Stimulated activated CD8-positive, alpha-beta memory T cell treated with anti-CD3 and anti-CD28 coated beads, Interleukin-7, amount 100 ng/mL, for 24 hours (primary cell): ENCODE data around the gene SHISAL2A.

Experiments used
- DNase-seq: peaks from one replicate; pipeline ENCODE4 v3.0.0-alpha.2; 2020; ENCODE audit warnings: low read depth

The SHISAL2A gene

DNA sequence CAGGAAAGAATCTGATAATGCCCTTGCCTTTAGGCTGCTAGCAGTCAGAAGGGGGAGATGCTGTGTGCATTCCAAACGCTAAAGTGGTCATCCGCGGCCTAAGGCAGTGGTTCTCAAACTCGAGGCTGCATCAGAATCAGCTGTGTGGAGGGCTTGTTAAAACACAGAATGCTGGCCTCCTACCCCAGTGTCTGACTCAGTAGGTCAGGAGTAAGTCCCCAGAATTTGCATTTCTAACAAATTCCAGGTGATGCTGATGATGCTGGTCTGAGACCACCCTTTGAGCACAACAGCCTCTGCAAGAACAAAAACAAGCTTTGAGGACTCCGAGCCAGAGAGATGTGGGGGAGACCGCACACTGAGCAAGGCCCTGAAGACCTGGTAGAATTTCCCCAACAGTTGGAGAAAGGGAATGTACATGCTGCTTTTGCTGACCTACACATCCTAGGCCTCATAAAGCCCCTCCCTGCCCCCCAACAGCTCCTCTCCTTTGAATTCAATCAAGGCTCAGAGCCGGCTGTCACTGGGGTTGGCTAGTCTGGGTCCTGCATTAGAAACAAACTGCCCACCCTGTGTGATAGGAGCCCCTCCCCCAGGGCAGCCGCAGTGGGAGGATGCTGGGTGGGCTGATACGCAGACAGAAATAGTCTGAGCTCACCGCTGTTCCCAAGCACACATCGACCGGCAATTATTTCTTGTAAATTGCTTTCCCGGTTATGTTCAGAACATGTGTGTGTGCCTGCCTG lies 27.1 kb downstream of the SHISAL2A start:
- no peak for DNase-seq

DNA sequence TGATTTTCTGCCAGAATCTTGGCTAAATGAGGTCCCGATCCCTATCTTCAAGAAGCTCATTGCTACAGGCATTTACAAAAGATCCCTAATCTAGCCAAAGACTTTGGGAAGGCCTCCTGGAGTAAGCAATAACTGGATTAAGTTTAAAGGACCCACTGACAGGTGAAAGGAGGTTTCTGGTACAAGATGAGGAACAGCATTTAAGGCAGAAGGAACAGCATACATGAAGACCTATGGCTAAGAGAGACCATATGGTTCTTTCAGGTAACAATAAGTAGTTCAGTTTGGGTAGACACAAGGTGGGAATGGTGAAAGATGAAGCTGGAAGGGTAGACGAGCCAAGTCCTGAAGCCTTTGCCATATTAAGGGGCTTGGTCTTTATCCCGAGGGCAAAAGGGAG lies 27.8 kb downstream of the SHISAL2A start:
- DNase-seq: no peak

DNA sequence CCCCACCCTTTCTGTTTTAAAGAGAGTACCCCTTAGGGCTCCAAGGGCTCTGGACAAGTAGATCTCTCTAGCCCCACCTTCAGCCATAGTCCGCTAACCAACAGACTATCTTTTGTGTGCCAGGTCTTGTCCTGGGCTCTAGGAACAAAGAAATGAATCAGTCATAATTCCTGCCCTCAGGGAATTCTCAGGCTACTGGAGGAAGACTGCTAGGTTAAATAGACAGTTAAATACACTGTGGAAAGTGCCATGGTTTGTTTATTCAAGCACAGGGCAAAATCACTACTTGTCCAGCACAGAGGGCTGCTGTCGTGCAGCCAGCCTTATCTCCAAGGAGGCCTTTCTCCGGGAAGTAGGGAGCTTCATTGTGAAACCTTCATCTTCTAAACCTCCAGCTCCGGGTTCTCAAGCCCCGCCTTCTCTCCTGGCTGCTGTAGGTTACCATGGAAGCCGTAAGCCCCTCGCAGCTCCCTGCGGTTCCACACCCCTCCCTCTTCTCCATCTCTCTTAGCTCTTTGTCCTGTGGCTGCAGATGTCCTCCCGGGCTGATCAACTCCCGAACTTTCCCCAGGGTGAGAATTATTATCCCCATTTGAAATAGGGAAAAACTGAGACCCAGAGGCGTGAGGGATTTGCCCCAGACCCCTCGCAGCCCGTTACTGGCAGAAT lies 29.8 kb downstream of the SHISAL2A start:
- DNase-seq: no peak

DNA sequence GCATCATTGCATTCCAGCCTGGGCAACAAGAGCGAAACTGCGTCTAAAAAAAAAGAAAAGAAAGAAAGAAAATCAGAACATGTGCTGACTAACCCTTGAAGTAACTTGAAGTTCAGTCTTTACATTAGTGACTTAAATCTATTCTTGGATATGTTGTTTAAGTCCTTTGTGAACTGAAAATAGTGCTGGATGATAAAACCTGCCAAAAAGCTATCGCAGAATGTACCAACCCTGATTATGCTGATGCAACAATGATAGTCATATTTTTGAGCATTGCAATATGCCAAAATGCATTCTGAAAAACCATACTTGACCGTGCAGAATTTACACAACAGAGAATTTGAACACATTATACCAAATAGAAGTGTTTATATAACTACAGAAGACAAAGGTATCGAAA lies 30.7 kb downstream of the SHISAL2A start:
- no peak for DNase-seq

DNA sequence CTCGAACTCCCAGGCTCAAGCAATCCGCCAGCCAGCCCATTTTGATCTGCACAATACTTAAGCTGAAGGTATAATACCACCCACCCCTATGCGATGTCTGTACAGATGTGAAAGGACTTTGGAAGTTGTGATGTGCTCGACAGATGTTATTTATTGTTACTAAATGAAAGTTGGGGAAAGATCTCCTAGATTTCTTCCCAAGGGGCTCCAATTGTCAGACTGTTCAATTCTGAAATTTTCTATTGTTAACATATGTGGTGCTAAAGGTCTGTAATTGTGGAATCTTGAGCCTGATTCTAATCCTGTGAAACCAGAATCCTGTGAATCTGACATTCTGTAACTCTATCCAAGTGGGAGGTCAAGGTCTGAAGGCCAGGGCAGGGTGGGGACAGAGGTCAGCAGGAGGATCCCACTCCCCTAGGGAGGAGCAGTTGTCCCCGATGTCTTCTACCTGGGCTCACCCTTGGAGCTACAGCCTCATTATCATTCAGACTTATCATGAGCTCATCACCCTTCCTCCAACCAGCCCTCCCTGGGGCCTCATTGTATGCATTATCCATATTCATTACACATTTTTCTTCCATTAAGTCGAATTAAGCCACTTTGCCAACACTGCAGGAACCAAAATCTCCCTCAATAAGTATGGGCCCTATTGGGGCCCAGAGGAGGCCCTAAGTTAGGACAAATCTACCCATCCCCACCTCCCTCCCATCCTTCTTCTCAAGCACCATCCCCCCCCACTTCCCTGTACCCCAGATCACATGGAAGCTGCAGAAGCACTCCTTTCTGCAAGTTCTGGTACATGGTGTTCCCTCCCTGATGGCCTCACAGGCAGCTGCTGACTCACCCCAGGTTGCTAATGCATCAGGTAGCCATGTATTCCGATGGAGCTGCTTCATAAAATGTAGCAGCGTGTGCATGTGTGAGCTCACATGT lies 32.3 kb downstream of the SHISAL2A start:
- no peak for DNase-seq

DNA sequence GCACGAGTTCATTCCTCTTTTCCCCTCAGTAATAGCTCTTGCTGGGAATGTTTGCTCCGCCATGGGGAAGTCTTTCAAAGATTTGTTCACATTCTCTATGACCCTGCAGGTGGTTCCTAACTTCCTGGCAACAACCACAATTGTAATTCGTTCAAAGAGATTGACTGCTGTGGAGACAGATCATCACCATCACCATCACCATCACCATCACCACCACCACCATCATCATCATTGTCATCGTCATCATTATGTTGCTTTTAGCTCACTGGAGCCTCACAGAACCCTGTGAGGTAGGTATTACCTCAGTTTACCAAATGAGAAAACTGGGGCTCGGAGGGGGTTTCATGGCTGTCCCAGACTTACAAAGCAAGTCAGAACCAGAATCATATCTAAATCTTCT lies 34.3 kb downstream of the SHISAL2A start:
- DNase-seq: no peak

DNA sequence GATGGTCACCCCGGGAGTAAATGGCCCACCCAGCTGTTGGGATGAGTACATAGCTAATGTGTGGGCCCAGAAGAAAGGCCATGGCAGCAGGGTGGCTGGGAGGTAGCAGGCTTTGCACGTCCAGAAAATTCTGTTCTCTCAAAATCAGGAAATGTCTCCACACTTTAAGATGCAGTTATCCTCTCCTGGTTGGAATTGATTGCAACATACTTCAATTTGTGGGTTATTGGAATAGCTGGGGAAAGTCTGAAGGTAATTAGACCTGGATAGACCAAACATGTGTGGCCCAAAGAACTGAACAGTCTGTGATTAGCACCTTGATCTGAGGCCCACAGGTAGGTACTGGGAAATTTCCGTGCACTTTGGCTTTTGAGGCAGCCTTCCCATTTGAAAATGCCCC lies 35.0 kb downstream of the SHISAL2A start:
- no peak for DNase-seq

DNA sequence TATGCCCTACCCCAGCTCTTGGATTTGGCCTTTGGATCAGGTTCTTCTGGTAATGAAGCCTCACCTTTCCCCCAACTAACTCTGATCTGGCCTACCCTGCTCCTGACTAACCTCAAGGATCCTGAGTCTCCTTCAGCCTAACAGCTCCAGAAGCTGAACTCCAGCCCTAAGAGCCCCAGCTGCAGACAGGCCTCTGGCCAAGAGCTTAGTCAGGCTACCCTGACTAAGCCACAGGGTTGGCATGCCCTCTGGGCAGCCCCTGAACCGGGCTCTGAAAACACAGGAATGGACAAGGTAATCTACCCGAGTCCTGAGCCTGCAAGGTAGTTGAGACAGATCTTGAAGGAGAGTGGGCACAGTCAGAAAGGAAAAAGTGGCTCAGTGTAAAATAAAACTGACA lies 35.7 kb downstream of the SHISAL2A start:
- no peak for DNase-seq

DNA sequence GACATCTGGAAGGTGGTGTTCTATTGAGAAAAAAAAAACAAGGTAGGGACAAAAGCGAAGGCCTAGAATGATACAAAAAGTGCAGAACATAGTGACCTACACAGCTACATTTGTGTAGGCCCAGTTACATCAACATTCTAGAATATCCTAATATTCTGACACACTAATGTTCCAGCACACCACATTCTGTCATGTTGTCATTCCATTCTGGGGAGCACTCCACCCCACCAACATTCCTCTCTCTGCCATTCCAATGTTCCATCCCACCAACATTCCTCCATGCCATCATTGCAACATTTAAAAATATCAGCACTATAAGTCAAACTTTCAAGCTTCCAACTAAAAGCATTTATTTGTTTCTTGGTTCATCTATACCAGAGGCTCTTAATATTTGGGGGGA lies 36.7 kb downstream of the SHISAL2A start:
- DNase-seq: no peak

DNA sequence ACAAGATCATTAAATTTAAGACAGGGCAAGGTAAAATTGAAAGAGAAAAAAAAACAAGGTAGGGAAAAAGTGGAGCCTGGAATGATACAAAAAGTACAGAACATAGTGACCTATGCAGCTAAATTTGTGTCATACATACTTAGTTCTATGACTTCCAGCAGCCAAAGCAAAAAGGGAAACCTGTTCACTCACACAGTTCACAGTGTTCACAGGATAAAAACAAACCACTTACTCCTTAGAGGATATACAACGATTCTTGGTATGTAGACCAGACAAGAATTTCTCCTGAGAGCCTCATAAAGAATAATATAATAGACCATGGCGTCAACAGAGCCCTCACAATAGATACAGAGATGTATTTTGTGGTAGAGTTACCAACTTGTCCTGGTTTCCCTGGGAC lies 37.6 kb downstream of the SHISAL2A start:
- no peak for DNase-seq

DNA sequence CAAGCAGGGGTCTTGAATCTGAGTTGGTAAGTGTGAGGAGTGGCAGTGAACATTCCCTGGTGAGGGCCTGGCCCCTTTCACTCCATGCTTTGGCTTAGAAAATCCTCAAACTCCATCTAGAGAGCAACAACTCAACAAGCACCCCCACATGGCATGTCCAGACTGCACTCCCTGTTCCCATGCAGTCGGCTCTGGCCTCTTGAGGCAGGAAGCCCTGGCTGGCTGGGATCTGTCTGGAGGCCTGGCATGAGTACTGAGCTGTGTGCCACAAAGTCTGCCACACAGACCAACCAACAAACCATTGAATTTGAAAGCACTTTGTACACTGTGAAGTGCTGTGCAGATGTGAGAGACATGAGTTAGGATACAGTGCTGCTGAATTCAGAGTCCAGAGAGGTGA lies 40.0 kb downstream of the SHISAL2A start:
- DNase-seq: no peak

DNA sequence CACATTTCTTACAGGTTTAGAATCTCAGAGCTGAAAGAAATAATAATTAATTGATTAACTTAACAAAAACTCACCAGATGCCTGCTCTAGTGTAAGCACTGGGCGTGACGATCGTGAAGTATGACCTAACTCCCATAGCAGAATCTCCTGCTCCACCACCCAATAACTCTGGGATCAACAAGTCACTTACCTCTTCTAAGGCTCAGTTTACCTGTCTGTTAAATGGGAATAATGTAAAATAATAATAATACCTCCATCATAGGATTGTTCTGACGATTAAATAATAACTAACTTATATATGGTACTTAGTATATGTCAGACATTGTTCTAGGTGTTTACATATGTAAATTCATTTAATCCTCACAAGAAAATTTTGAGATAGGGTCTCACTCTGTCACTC lies 40.5 kb downstream of the SHISAL2A start:
- no peak for DNase-seq

DNA sequence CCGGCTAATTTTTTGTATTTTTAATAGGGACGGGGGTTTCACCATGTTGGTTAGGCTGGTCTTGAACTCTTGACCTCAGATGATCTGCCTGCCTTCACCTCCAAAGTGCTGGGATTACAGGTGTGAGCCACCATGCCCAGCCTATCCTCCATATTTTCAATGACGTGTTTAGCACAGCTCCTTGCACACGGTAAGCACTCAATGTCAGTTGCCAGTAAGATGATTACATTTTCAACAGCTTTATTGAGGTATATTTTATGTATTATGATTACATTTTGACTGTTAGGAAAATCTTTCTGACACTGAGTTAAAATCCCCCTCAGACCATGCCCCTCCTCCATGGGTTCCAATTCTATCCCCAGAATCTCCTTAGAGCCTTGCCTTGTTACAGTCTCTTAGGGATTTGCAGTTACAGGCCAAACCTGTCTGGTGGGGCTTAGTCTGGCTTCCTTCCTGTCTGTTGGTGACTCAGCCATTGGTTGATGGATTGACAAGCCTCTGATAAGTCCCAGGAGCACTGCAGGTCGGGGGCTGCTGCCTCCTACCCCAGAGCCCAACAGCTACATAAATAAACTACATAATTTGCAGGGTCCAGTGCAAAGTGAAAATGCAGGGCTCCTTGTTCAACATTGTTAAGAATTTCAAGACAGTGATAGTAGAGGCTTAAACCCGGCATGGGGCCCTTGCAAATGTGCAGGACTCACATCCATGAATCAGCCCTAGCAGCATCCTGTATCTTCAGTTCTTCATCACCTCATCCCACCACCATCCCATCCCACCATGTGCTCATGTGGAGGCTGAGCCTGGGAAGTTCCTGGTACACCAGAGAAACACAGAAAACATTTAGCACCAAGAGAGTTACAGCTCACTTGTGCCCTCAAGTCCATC lies 41.8 kb downstream of the SHISAL2A start:
- DNase-seq: no peak

DNA sequence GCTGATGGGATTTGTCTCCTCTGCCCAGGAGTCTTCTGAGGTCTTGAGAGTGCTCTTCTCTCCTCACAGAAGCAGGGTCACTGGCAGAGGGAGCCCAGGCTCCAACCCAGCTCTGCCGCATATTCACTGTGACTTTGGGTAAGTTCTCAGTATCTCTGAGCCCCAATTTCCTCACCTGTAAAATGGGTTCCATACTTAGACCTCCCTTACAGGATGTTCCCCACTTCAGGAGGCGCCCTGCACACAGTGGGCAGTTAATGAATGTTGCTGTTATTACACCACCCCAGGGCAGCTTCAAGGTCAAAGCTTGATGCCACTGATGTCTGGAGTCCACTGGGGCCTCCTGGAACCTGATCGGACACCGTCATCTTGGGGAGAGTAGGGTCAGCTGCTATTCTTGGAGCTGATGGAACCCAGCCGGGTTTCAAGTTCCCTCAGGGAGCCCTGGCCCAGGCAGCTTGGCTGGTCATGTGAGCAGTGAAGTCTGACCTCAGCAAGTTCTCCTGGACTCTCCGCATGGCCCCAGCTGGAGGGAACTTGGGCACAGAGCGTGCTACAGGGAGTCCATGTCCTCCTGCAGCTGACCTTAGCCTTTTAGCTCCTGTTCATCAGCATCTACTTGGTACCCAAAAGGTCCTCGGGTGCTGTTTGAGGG lies 43.4 kb downstream of the SHISAL2A start:
- DNase-seq: no peak

DNA sequence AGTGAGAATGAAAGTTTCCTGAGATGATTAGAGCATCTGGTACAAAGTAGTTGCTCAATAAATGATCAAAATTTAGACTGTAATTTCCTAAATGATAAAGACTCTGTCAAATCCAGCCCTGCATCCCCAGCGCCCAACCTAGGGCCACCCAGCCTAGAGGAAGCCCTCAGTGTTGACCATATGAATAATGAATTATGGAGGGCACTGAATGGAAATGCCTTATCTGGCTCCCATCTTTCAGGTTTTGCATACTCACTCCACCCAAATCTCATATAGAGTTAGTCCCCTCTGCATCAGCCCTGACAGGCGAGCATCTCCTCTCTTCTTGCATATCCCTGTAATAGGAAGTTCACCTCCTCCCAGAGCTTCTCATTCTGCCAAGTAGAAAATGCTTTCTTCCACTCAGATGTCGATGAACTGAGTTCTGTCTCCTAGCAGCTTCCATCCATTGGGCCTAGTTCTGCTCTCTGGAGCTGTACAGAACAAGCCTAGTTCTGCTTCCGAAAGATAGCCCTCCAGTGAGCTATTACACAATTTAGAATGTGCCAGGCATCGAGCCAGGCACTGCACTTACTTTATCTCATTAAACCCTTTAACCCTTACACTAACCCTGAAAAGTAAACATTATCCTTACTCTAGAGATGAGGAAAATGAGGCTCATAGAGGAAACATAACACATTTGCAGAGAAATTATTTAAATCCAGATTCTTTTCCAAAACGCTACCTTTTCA lies 44.3 kb downstream of the SHISAL2A start:
- no peak for DNase-seq

DNA sequence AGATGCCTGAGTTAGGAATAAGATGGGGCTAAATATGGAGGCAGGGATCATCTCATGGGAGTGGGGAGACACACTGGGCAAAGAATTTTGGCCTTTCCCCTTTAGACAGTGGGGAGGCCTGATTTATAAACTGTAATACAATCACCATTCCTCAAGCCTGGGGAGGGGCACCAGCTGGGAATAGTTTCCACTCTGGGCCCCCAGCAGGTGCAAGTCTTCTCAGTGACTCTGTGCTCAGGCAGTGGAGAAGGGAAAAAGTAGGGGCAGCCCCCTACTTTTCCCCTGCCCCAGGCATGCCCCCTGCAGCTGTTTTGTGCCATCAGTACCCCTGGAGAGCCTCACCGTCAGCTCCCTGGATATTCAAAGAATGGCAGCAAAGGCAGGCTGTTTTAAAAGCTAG lies 46.1 kb downstream of the SHISAL2A start:
- DNase-seq: no peak

DNA sequence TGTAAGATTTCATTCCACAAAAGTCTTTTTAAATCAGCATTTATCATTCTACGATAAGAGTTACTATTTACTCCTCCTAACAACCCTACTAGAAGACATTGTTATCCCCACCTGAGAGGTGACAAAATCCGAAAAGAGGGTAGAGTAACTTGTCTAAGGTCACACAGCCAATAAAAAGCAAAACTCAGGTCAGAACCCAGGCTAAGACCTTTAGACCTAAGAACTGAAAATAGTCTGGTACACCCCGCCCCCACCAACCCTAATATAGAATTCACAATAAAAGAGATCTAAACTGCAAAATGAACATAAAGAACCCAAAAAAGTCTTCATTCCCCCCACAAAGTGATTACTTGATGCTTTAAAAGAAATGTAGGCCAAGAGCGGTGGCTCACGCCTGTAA lies 46.5 kb downstream of the SHISAL2A start:
- no peak for DNase-seq

DNA sequence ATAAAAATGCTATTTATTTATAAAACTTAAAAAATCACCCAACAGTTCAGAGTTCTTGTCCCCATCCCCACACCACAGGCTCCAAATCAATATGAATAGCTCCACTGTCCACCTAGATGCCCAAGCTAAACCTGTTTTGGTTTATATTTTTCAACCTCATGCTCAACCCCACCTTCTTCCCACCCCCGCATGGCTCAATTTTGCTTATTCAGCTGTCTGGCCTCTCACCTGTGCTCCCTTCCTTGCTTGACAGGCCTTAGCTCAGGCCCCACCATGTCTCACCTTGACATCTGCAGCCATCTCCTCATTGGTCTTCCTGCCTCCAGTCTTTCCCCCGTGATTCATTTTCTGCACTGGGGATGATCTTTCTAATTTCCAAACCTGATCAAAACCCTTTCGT lies 47.4 kb downstream of the SHISAL2A start:
- no peak for DNase-seq

DNA sequence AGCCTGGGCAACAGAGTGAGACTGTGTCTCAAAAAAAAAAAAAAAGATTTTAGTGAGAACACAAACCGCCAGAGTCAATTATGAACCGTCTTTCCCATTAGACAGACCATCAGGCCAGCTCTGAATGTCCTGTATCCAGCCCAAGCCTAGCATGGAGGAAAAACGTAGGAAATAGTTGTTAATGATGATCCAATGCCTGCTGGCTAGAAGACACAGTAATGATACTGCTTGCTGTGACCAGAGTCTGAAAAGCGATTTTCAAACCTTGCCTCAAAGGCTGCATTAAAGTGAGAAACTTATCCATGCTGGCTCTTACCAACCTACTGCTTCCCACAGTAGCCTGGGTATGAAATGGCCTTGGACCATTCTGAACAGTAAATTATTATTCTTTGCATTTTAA lies 48.2 kb downstream of the SHISAL2A start:
- no peak for DNase-seq

DNA sequence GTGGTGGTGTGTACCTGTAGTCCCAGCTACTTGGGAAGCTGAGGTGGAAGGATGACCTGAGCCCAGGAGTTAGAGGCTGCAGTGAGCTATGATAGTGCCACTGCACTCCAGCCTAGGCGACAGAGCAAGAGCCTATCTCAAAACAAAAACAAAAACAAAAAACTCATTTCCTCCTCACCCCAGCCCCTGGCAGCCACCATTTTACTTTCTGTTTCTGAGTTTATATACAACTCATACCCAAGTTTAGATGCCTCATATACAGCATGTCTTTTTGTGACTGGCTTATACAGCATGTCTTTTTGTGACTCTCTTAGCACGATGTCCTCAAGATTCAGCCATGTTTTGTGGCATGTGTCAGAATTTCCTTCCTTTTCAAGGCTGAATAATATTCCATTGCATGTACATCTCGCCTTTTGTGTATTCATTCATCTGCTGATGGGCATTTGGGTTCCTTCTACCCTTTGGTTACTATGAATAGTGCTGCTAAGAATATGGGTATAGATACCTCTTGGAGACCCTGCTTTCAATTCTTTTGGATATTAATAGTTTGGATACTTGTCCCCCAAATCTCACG lies 50.5 kb downstream of the SHISAL2A start:
- no peak for DNase-seq
